Chondrocyte (in vitro differentiated cells): Measurements from ENCODE around the gene CREB3L1. TPM values are rescaled to one million over a fixed set of nuclear protein-coding genes. Genes with fewer than 3 reads are reported as not detected.

Source experiments
- DNase-seq: peaks from one replicate; pipeline ENCODE4 v3.0.0; 2021; ENCODE audit warnings: mixed read lengths, low spot score
- H3K27ac Mint-ChIP-seq: one replicate; pipeline ENCODE4 v1.8.0; 2021; ENCODE audit warnings: mild to moderate bottlenecking, moderate library complexity, mixed read lengths; ENCODE audit not compliant: unreplicated experiment
- H3K27me3 Mint-ChIP-seq: 2 replicates; pipeline ENCODE4 v1.8.0; 2021; ENCODE audit warnings: low read depth, mixed read lengths
- H3K36me3 Mint-ChIP-seq: 2 replicates; pipeline ENCODE4 v1.8.0; 2021; ENCODE audit warnings: low read depth, mixed read lengths
- H3K4me1 Mint-ChIP-seq: 2 replicates; pipeline ENCODE4 v1.8.0; 2021; ENCODE audit warnings: low read depth, mild to moderate bottlenecking, mixed read lengths
- H3K4me3 Mint-ChIP-seq: one replicate; pipeline ENCODE4 v1.8.0; 2021; ENCODE audit warnings: mild to moderate bottlenecking, moderate library complexity, mixed read lengths; ENCODE audit not compliant: unreplicated experiment
- H3K9me3 Mint-ChIP-seq: 2 replicates; pipeline ENCODE4 v1.8.0; 2021; ENCODE audit warnings: low read depth, mixed read lengths
- CTCF ChIP-seq: fragments of 200-600 bp; sonication (generic); IDR thresholded peaks from 2 replicates; pipeline ENCODE4 v1.5.0; 2021; ENCODE audit warnings: antibody characterized with exemption, mild to moderate bottlenecking, moderate library complexity
- total RNA-seq: library from RNA; stranded (reverse); gene quantifications from 3 replicates; pipeline ENCODE4 v1.2.1, GENCODE V29; 2021

The CREB3L1 gene
- total RNA-seq, 1 donor from 2014 or later = 192 TPM

- Mint-ChIP-seq H3K27me3 (no peaks in the 10 kb centered on the region), H3K4me3 (no peak overlapping the region), H3K27ac (no peak overlapping the region), H3K36me3 (no peaks in the 10 kb centered on the region), H3K4me1 (peaks cover 26% of the 10 kb centered on the region), H3K9me3 (no peaks in the 10 kb centered on the region)
- no peak for TF ChIP-seq CTCF
- no peak for DNase-seq
These were observed 64.8 kb downstream of the CREB3L1 start for GRCh38 chr11:46342239-46342638.

GRCh38 chr11:46343520-46343919, 66.1 kb downstream of the CREB3L1 start:
- TF ChIP-seq CTCF = no peak
- Mint-ChIP-seq H3K9me3 (no peaks in the 10 kb centered on the region), H3K4me3 (no peak overlapping the region), H3K27me3 (no peaks in the 10 kb centered on the region), H3K36me3 (no peaks in the 10 kb centered on the region), H3K4me1 (peaks cover 31% of the 10 kb centered on the region), H3K27ac (no peak overlapping the region)
- no peak for DNase-seq

DNA sequence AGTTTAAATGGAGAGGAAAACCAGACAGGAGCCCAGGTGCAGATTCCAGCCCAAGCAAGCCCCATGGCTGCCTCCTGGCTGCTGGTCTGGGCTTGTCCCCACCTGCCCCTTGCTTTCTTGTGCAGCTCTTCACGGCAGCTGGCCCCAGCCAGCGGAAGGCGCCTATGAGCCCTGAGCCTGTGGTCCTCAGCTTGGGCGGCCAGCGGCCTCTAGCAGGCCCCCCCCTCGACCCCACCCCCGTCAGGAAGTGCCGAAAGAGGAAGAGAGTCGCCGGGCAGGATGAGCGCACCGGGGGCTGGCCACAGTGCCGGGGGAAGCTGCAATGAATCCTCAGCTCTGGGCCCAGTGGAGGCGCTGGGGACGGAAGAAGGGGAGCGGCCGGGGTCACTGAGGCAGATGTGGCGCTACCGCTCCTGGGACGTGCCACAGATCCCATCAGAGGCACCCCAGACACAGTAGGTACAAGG, 67.7 kb downstream of the CREB3L1 start:
- no peak for TF ChIP-seq CTCF
- no peak for DNase-seq
- Mint-ChIP-seq H3K36me3 (no peaks in the 10 kb centered on the region), H3K4me3 (no peak overlapping the region), H3K9me3 (no peaks in the 10 kb centered on the region), H3K27ac (no peak overlapping the region), H3K4me1 (peaks cover 28% of the 10 kb centered on the region), H3K27me3 (no peaks in the 10 kb centered on the region)

DNA sequence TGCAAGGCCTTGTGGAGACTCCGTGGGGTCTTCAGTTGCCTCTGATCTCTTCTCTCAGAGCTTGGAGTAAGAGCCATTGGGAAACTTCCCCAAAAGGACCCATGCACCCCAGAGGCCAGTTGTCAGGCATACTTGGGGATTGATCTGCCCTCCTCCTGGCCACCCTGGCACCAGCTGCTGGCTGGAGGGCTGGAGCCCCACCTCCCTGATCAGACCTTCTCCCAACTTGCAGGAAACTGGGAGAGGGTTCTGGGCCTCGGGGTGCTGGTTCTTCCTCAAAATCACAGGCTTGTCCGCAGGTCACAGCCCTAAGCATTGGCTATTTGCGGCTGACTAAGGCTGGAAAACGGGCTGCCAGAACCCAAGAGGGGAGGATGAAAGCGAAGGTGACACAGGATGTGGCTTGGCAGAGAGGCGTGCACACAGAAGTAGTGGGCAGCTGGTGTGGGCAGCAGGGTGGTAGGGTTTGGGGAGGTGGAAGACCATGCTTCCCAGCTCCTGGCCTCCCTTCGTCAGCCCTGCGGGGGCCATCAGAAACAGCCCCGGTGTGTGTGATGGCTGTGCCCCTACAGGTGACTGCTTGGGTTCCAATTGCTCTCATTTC, 68.5 kb downstream of the CREB3L1 start:
- DNase-seq = no peak
- Mint-ChIP-seq H3K4me3 (no peak overlapping the region), H3K9me3 (no peaks in the 10 kb centered on the region), H3K27me3 (no peaks in the 10 kb centered on the region), H3K36me3 (no peaks in the 10 kb centered on the region), H3K27ac (no peak overlapping the region), H3K4me1 (peaks cover 28% of the 10 kb centered on the region)
- TF ChIP-seq CTCF = no peak

DNA sequence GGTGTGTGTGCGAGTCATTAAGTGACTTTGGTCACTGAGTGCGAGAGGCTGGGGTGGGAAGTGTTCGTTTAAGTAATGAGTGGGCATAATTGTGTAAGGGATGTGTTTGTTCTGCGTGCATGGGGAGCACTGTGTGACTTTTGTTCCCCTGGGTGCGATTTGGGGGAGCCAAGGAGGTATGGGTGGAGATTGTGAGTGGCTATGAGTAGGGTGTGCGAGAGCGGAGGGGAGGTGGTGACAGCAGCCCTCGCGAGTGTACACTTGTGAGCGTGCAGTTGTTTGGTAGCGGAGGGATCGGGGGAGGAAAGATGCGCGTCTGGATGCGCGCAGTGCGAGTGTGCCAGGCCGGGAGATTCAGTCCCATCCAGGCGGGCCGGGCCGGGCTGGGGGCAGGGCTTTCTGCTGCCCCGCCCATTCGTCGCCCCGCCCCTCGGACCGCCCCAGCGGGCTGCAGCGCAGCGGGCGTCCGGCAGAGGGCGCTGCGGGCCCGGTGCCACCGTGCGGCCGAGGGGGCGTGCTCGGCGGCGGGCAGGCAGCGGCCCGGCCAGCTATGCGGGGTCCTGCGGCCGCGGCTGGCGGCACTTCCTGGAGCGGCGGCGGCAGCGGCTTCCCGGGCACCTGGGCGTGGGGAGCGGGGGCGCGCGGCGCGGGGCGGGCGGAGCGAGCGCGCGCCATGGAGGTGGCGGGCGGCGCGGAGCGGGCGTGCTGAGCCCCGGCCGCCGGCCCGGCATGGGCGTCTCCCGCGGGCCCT, 69.6 kb downstream of the CREB3L1 start, which contains the start of gene DGKZ:
Gene DGKZ (plus strand): TSS at position 578 of the 751 bp plus-strand sequence. CDS start 197 bp downstream, outside the sequence.
- Mint-ChIP-seq H3K36me3 (no peaks in the 10 kb centered on the region), H3K4me3 (peak within 1 kb of the TSS; percentile 71), H3K4me1 (peaks cover 36% of the 10 kb centered on the region), H3K9me3 (no peaks in the 10 kb centered on the region), H3K27ac (peak within 1 kb of the TSS; percentile 14), H3K27me3 (no peaks in the 10 kb centered on the region)
- no peak for DNase-seq
- peak; percentile 81 for TF ChIP-seq CTCF
